HepG2 (cell line): ENCODE data around the gene CA7. TPM values are rescaled to one million over a fixed set of nuclear protein-coding genes. Genes with fewer than 3 reads are reported as not detected.
A peak's percentile ranks its signal among the peaks of the same experiment; 100 is the strongest.

Experiments
- ARID2 ChIP-seq: sonication (generic); formaldehyde crosslinking; IDR thresholded peaks from 2 replicates; pipeline ENCODE4 v1.8.1; 2022; ENCODE audit warnings: mild to moderate bottlenecking, missing genetic modification reagents, borderline replicate concordance
- ATF1 ChIP-seq: IDR thresholded peaks from 2 replicates; pipeline ENCODE4 v1.6.1; 2016; ENCODE audit warnings: mild to moderate bottlenecking, control low read depth
- CREB1 ChIP-seq, 2 experiments: fragments of 450-650 bp in 1 of 2; IDR thresholded peaks; 2 replicates each; pipeline ENCODE4 v1.6.1; 2016 to 2017; ENCODE audit warnings: control low read depth in 1 of 2, mild to moderate bottlenecking in 1 of 2, missing compliant biosample characterization in 1 of 2, missing genetic modification characterization in 1 of 2
- HOXA7 ChIP-seq: sonication (generic); formaldehyde crosslinking; IDR thresholded peaks from 2 replicates; pipeline ENCODE4 v1.8.1; 2022; ENCODE audit warnings: mild to moderate bottlenecking, missing genetic modification reagents, moderate library complexity
- IKZF5 ChIP-seq: IDR thresholded peaks from 2 replicates; pipeline ENCODE4 v1.6.1; 2018; ENCODE audit warnings: missing genetic modification reagents, mild to moderate bottlenecking, missing compliant biosample characterization
- IRX3 ChIP-seq: sonication (generic); formaldehyde crosslinking; IDR thresholded peaks from 2 replicates; pipeline ENCODE4 v1.8.1; 2023; ENCODE audit warnings: mild to moderate bottlenecking, low read depth, missing genetic modification reagents, borderline replicate concordance
- KAT2B ChIP-seq: fragments of 150-350 bp; IDR thresholded peaks from 2 replicates; pipeline ENCODE4 v1.6.1; 2014; ENCODE audit warnings: low read depth, low read length, borderline replicate concordance
- KLF11 ChIP-seq: IDR thresholded peaks from 2 replicates; pipeline ENCODE4 v1.6.1; 2016; ENCODE audit warnings: missing compliant biosample characterization
- MIER2 ChIP-seq: IDR thresholded peaks from 2 replicates; pipeline ENCODE4 v1.6.1; 2016; ENCODE audit warnings: missing biosample characterization, missing genetic modification reagents
- NFE2 ChIP-seq: sonication (generic); formaldehyde crosslinking; IDR thresholded peaks from 2 replicates; pipeline ENCODE4 v1.4.0; 2020; ENCODE audit warnings: missing genetic modification reagents
- SNAPC4 ChIP-seq: sonication (generic); formaldehyde crosslinking; IDR thresholded peaks from 2 replicates; pipeline ENCODE4 v1.4.0; 2020; ENCODE audit warnings: mild to moderate bottlenecking, missing genetic modification reagents
- TAF1 ChIP-seq: sonication (generic); formaldehyde crosslinking; IDR thresholded peaks from 2 replicates; pipeline ENCODE4 v1.4.0; 2020; ENCODE audit warnings: missing genetic modification reagents
- TCF12 ChIP-seq, 2 experiments: fragments of 450-650 bp in 1 of 2; sonication (generic) in 1 of 2; formaldehyde crosslinking in 1 of 2; IDR thresholded peaks; 2 replicates each; pipeline versions ENCODE4 v1.6.1 to v1.8.0; 2017 to 2022; ENCODE audit warnings: antibody characterized with exemption in 1 of 2, mild to moderate bottlenecking in 1 of 2, missing genetic modification reagents in 1 of 2, moderate library complexity in 1 of 2
- U2AF1 ChIP-seq: fragments of 200-400 bp; formaldehyde crosslinking; optimal IDR thresholded peaks from 2 replicates; pipeline ENCODE3; 2017; ENCODE audit warnings: mild to moderate bottlenecking, low read depth, low read length
- ZBTB21 ChIP-seq: sonication (generic); formaldehyde crosslinking; IDR thresholded peaks from 2 replicates; pipeline ENCODE4 v1.4.0; 2020; ENCODE audit warnings: missing genetic modification reagents
- ZNF230 ChIP-seq: sonication (generic); formaldehyde crosslinking; IDR thresholded peaks from 2 replicates; pipeline ENCODE4 v1.4.0; 2020; ENCODE audit warnings: mild to moderate bottlenecking, missing genetic modification reagents
- ZNF362 ChIP-seq: sonication (generic); formaldehyde crosslinking; IDR thresholded peaks from 2 replicates; pipeline ENCODE4 v1.4.0; 2020; ENCODE audit warnings: missing genetic modification reagents, mild to moderate bottlenecking, borderline replicate concordance
- ZSCAN31 ChIP-seq: sonication (generic); formaldehyde crosslinking; IDR thresholded peaks from 2 replicates; pipeline ENCODE4 v1.5.0; 2020; ENCODE audit warnings: low read depth, mild to moderate bottlenecking, missing genetic modification reagents
- polyA plus RNA-seq, 8 experiments: library from polyadenylated mRNA; depleted of rRNA in 3 of 8; stranded (reverse) in 7 of 8; unstranded in 1 of 8; fragments of >200 nt; fragmentation: Illumina TruSeq in 4 of 8; extraction: Trizol in 4 of 8; gene quantifications; 2 replicates each; pipeline versions ENCODE4 v1.2.1 to v1.2.3, GENCODE V29; 2011 to 2016; ENCODE audit warnings: low read depth in 4 of 8, missing spikeins in 1 of 8, mixed read lengths in 1 of 8; ENCODE audit not compliant: insufficient read depth in 1 of 8
- total RNA-seq, 5 experiments: library from RNA; depleted of rRNA; stranded (reverse); fragments of >200 nt; fragmentation: Illumina TruSeq; extraction: Trizol; gene quantifications; 2 replicates each; pipeline ENCODE4 v1.2.3, GENCODE V29; 2016; ENCODE audit warnings: low read depth in 1 of 5
- TF ChIP-seq, protein P1 (sequence below): sonication (generic); formaldehyde crosslinking; IDR thresholded peaks from 2 replicates; pipeline ENCODE4 v1.5.0; 2020; ENCODE audit warnings: mild to moderate bottlenecking, missing genetic modification reagents, moderate library complexity

CA7 gene
- total and polyA plus RNA-seq, 2 of the 13 experiments (the other 11 are each of a cell fraction or from before 2014, with no cell fraction given), result not detected

- peak; percentile 92; the same call in 1 of the 2 replicates for TF ChIP-seq SNAPC4
- TF ChIP-seq CREB1 (IDR thresholded peaks at IDR 0.05), result no peak
- no peak for TF ChIP-seq CREB1 (CRISPR knock-in tag; IDR thresholded peaks at IDR 0.05)
- peak; percentile 97 for TF ChIP-seq U2AF1
- TF ChIP-seq MIER2 (CRISPR knock-in tag), result peak; percentile 45; the same call in 1 of the 2 replicates
- TF ChIP-seq IKZF5 (CRISPR knock-in tag), result peak; percentile 80; the same call in 1 of the 2 replicates
- TF ChIP-seq TAF1 (CRISPR knock-in tag), result peak; percentile 92
- peak; percentile 39; the same call in 1 of the 2 replicates for TF ChIP-seq ARID2 (CRISPR knock-in tag)
- TF ChIP-seq TCF12 (IDR thresholded peaks at IDR 0.05), result no peak
- TF ChIP-seq TCF12 (CRISPR knock-in tag; IDR thresholded peaks at IDR 0.05), result peak; percentile 98
- TF ChIP-seq HOXA7 (CRISPR knock-in tag), result no peak
- TF ChIP-seq IRX3, result peak; percentile 44
- TF ChIP-seq NFE2 (CRISPR knock-in tag), result no peak
- no peak for TF ChIP-seq ATF1 (CRISPR knock-in tag)
- TF ChIP-seq ZBTB21, result no peak
- TF ChIP-seq, protein P1, sequence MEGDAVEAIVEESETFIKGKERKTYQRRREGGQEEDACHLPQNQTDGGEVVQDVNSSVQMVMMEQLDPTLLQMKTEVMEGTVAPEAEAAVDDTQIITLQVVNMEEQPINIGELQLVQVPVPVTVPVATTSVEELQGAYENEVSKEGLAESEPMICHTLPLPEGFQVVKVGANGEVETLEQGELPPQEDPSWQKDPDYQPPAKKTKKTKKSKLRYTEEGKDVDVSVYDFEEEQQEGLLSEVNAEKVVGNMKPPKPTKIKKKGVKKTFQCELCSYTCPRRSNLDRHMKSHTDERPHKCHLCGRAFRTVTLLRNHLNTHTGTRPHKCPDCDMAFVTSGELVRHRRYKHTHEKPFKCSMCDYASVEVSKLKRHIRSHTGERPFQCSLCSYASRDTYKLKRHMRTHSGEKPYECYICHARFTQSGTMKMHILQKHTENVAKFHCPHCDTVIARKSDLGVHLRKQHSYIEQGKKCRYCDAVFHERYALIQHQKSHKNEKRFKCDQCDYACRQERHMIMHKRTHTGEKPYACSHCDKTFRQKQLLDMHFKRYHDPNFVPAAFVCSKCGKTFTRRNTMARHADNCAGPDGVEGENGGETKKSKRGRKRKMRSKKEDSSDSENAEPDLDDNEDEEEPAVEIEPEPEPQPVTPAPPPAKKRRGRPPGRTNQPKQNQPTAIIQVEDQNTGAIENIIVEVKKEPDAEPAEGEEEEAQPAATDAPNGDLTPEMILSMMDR (CRISPR knock-in tag), result peak; percentile 99
- TF ChIP-seq KAT2B, result no peak
- peak; percentile 77; the same call in 1 of the 2 replicates for TF ChIP-seq ZSCAN31 (CRISPR knock-in tag)
- peak; percentile 97 for TF ChIP-seq ZNF230 (CRISPR knock-in tag)
- no peak for TF ChIP-seq ZNF362
- 0 out of 2 replicates have a peak, but pooled peaks have one; percentile 44 for TF ChIP-seq KLF11 (CRISPR knock-in tag)
Observed at GRCh38 chr16:66830422-66831404, 13.5 kb upstream of the CA7 start, which contains the start of gene NAE1 (continued).
